GM10266 (cell line): Measurements from ENCODE around the gene FOXN4.

ENCODE experiments used
- DNase-seq: peaks from one replicate; pipeline ENCODE4 v3.0.0; 2012; ENCODE audit errors: extremely low spot score
- CTCF ChIP-seq: IDR thresholded peaks from 2 replicates; pipeline ENCODE4 v1.5.1; 2012; ENCODE audit warnings: mild to moderate bottlenecking, low read depth; ENCODE audit not compliant: control insufficient read depth, insufficient read depth; ENCODE audit errors: missing control alignments

Gene FOXN4

GRCh38 chr12:109239179-109239578 is 69.9 kb downstream of the FOXN4 start:
- DNase-seq: no peak
- TF ChIP-seq CTCF: no peak

- no peak for DNase-seq
- no peak for TF ChIP-seq CTCF
Measured at GRCh38 chr12:109236257-109236656, 72.8 kb downstream of the FOXN4 start.

GRCh38 chr12:109234012-109234411 is 75.1 kb downstream of the FOXN4 start:
- no peak for TF ChIP-seq CTCF

GRCh38 chr12:109232731-109233130 is 76.4 kb downstream of the FOXN4 start:
- TF ChIP-seq CTCF: no peak
- DNase-seq: no peak

More at GRCh38 chr12:109234012-109234411, 75.1 kb downstream of the FOXN4 start:
- no peak for DNase-seq

- TF ChIP-seq CTCF: no peak
- no peak for DNase-seq
Measured at GRCh38 chr12:109230193-109230592, 78.9 kb downstream of the FOXN4 start.

- no peak for DNase-seq
- no peak for TF ChIP-seq CTCF
Measured at GRCh38 chr12:109228664-109229063, 80.4 kb downstream of the FOXN4 start.
